Measurements from ENCODE around the gene ARHGAP24. TPM values are rescaled to one million over a fixed set of nuclear protein-coding genes. Genes with fewer than 3 reads are reported as not detected.

Gene ARHGAP24
- total and polyA plus RNA-seq, 8 donors = 10.5 to 34.7 (median 17.1) TPM

DNA sequence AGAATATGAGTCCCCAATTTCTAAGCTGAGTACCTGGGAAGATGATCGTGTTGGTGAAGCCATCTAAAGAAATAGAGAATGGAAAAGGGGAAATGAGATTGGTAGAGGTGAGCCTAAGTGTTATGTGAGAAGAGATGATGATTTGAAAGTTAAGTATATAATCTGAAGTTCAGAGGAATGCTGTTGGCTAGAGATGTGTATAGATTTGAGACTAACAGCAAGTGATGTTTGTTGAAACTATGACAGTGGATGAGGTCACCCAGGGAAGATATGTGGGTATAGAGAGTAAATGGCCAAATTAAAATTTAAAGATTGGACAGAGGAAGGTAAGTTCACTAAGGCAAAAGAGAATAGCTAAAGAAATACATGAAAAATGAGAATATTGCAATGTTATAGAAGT is 560.7 kb downstream of the ARHGAP24 start:
- 91 to 94% methylated on average over 1 of the region's 1 CpG for WGBS, 2 donors
- TF ChIP-seq, protein P1, sequence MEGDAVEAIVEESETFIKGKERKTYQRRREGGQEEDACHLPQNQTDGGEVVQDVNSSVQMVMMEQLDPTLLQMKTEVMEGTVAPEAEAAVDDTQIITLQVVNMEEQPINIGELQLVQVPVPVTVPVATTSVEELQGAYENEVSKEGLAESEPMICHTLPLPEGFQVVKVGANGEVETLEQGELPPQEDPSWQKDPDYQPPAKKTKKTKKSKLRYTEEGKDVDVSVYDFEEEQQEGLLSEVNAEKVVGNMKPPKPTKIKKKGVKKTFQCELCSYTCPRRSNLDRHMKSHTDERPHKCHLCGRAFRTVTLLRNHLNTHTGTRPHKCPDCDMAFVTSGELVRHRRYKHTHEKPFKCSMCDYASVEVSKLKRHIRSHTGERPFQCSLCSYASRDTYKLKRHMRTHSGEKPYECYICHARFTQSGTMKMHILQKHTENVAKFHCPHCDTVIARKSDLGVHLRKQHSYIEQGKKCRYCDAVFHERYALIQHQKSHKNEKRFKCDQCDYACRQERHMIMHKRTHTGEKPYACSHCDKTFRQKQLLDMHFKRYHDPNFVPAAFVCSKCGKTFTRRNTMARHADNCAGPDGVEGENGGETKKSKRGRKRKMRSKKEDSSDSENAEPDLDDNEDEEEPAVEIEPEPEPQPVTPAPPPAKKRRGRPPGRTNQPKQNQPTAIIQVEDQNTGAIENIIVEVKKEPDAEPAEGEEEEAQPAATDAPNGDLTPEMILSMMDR (IDR thresholded peaks at IDR 0.05) = no peak
- intact Hi-C loops (cut with DNase I) = no loop called here
- Histone ChIP-seq H3K36me3 (no peaks in the 10 kb centered on the region), H3K27me3 (no peaks in the 10 kb centered on the region), H3K4me1 (no peaks in the 10 kb centered on the region), H3K27ac (no peak overlapping the region), H3K4me3 (no peak overlapping the region), H3K9me3 (no peaks in the 10 kb centered on the region)
- FAIRE-seq = no peak
- ATAC-seq = no peak
- no peak for DNase-seq

GRCh38 chr4:86036736-86037135 is 561.8 kb downstream of the ARHGAP24 start:
- Histone ChIP-seq H3K4me1 (no peaks in the 10 kb centered on the region), H3K36me3 (no peaks in the 10 kb centered on the region), H3K4me3 (no peak overlapping the region), H3K27me3 (no peaks in the 10 kb centered on the region), H3K27ac (no peak overlapping the region), H3K9me3 (no peaks in the 10 kb centered on the region)
- TF ChIP-seq, protein P1 (IDR thresholded peaks at IDR 0.05) = no peak
- WGBS, 2 donors = 79 to 81% methylated on average over 4 of the region's 4 CpGs
- FAIRE-seq = no peak
- intact Hi-C loops (cut with DNase I) = no loop called here
- DNase-seq = no peak
- ATAC-seq = no peak

GRCh38 chr4:86038037-86038436 is 563.1 kb downstream of the ARHGAP24 start:
- H3K27me3 ChIP-seq = no peaks in the 10 kb centered on the region
- no peak overlapping the region for H3K4me3 ChIP-seq
- no peaks in the 10 kb centered on the region for H3K4me1 ChIP-seq
- no peak for DNase-seq
- no peaks in the 10 kb centered on the region for H3K36me3 ChIP-seq
- WGBS, 2 donors = 66 to 76% methylated on average over 1 of the region's 1 CpG
- no peak for ATAC-seq
- no peaks in the 10 kb centered on the region for H3K9me3 ChIP-seq
- intact Hi-C loops (cut with DNase I) = no loop called here
- TF ChIP-seq, protein P1 (IDR thresholded peaks at IDR 0.05) = no peak
- FAIRE-seq = no peak
- H3K27ac ChIP-seq = no peak overlapping the region

DNA sequence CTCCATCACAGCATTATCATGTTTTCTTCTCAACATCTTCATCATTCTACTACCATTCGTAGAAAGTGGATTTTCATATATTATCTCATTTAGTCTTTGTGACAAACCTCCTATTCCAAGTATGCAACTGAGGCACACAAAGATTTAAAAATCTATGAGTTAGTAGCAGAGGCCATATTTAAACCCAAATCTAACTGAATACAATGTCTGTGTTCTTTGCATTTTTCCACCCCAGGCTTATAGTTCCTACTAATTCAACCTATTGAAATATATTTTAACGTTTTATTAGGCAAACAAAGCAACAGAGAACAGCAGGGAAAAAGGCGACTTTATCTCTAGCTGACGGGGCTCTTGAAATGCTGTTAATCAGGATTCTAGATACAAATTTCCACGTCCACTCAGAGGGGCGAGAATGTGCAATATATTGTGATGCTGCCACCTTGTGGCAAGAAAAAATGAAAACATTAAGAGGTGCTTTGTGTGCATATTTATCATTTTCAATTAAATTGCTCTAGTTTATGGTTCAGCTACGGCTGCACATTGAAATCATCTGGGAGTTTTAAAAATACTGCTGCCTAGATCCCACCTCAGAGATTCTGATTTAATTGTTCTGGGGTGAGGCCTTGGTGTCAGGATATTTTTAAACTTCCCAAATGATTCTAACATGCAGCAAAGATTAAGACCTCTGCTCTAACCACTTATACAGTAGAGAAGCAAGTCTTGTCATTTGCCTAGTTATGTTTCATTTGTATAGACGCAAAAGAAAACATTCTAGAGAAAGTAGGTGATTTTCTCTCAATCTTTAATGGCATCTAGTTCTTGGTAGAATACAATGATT is 569.0 kb downstream of the ARHGAP24 start:
- H3K27ac ChIP-seq = no peak overlapping the region
- H3K36me3 ChIP-seq = no peaks in the 10 kb centered on the region
- H3K27me3 ChIP-seq = no peaks in the 10 kb centered on the region
- no peak overlapping the region for H3K4me3 ChIP-seq
- peak in 1 of 6 donors; percentile 23 for DNase-seq
- intact Hi-C loops (cut with DNase I) = no loop called here
- H3K9me3 ChIP-seq = no peaks in the 10 kb centered on the region
- WGBS, 2 donors = 14 to 15% methylated on average over 8 of the region's 8 CpGs
- peak; percentile 75 for FAIRE-seq
- TF ChIP-seq, protein P1 (IDR thresholded peaks at IDR 0.05) = peak; percentile 37 to 52 (median 45)
- ATAC-seq = peak; percentile 74 to 92 (median 88)
- no peaks in the 10 kb centered on the region for H3K4me1 ChIP-seq

DNA sequence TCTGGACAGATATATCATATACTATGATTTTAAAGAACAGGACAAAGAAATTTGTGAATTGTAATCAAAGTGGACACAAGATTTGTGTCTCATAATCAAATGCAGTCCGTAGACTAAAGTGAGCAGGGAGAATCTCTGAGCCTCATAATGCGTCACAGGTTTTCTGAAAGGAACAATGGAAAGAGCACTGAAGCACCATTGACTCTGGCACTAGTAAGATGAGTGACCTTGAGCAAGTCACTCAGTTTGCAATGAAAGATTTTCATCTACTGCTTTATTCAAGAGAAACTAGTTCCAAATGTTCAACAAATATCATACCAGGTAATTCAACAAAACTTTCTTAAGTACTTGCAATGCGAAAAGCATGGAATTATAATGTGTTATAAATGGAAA is 569.6 kb downstream of the ARHGAP24 start:
- 43 to 60% methylated on average over 3 of the region's 3 CpGs for WGBS, 2 donors
- FAIRE-seq (no peak), ATAC-seq (peak in 3 of 4 donors; percentile 48 to 59 (median 55)), DNase-seq (no peak)
- H3K4me3 ChIP-seq = no peak overlapping the region
- intact Hi-C loops (cut with DNase I) = no loop called here
- no peaks in the 10 kb centered on the region for H3K27me3 ChIP-seq
- no peak overlapping the region for H3K27ac ChIP-seq
- no peaks in the 10 kb centered on the region for H3K36me3 ChIP-seq
- TF ChIP-seq, protein P1 (IDR thresholded peaks at IDR 0.05) = no peak
- no peaks in the 10 kb centered on the region for H3K4me1 ChIP-seq
- H3K9me3 ChIP-seq = no peaks in the 10 kb centered on the region
